ENCODE measurements around the gene AFAP1. TPM values are rescaled to one million over a fixed set of nuclear protein-coding genes. Genes with fewer than 3 reads are reported as not detected.

The AFAP1 gene
- polyA plus RNA-seq, 1 donor (not counting 4 experiments of a cell fraction or from before 2014, with no cell fraction given) = 7.6 TPM

DNA sequence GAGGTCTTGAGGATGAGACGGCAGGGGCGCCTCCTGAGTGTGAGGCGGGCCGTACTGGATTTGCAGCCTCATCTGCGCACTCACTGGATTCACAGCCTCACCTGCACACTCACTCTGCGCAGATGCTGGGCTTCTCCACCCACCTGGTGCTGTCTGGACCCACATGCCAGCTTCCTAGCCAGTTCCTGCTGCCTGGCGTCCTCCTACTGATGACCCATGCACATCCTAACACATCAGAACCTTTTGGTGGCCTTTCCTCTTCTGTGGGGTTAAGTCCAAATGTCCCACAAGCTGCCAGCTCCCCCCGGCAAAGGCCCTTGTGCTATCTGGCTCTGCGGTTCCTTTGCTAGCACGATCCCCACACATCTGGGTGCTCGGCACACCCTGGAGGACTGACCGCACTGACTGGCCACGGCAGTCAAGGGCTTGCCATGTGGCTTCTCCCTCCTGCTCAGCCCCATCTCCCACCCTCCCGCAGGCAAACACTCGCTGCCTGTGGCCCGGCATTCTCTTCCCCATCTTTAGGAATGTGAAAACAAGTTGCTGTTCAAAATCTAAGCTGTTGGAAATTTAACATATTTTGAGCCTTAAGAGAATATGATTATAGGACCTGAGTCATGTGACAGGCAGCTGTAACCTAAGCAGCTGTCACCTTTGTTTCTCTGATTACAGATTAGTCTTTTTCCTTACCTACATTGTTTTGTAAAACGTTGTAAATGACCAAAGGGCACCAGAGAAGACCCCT, 39.4 kb upstream of the AFAP1 start:
- Histone ChIP-seq H3K4me1 (ENCODE audit: control insufficient read depth, extremely low read depth, insufficient read depth, low read length) (peaks cover 41% of the 10 kb centered on the region), H3K27me3 (ENCODE audit: control insufficient read depth, extremely low read depth, insufficient read depth, low read length) (no peaks in the 10 kb centered on the region), H3K4me2 (ENCODE audit: control insufficient read depth, extremely low read depth, insufficient read depth, low read depth, low read length) (peak overlapping the region; percentile 78), H2AFZ (ENCODE audit: control insufficient read depth, low read length) (no peak overlapping the region), H3K79me2 (ENCODE audit: control insufficient read depth, insufficient read depth, low read length) (no peaks in the 10 kb centered on the region), H4K20me1 (ENCODE audit: control insufficient read depth, extremely low read depth, insufficient read depth, low read length) (no peaks in the 10 kb centered on the region), H3K9me3 (ENCODE audit: control insufficient read depth, low read depth, low read length) (no peaks in the 10 kb centered on the region), H3K36me3 (ENCODE audit: control insufficient read depth in 2 of 2, extremely low read depth in 1 of 2, insufficient read depth in 2 of 2, low read length in 2 of 2) (no peaks in the 10 kb centered on the region), H3K27ac (ENCODE audit: control insufficient read depth, insufficient read depth, low read length) (peak overlapping the region; percentile 86), H3K9me1 (ENCODE audit: control insufficient read depth, extremely low read depth, insufficient read depth, low read length) (no peaks in the 10 kb centered on the region), H3K4me3 (ENCODE audit: control insufficient read depth in 2 of 3, extremely low read depth in 1 of 3, insufficient read depth in 2 of 3, low read depth in 1 of 3, low read length in 3 of 3) (peak overlapping the region in 1 of 3 experiments; percentile 50), H3K9ac (ENCODE audit: control insufficient read depth, extremely low read depth, insufficient read depth, low read length) (peak overlapping the region; percentile 68)
- no peak for TF ChIP-seq EZH2 (IDR thresholded peaks at IDR 0.05; ENCODE audit: low read length)
- TF ChIP-seq CTCF (optimal IDR thresholded peaks at IDR 0.05 in 1 of 3, IDR thresholded peaks at IDR 0.05 in 1 of 3, conservative IDR thresholded peaks at IDR 0.05 in 1 of 3; ENCODE audit: extremely low read depth in 1 of 3, insufficient read depth in 2 of 3, low read length in 3 of 3) = no peak
- DNase-seq (ENCODE audit: low read depth, low spot score) (no peak), FAIRE-seq (peak; percentile 60)
- dilution Hi-C loops (cut with MboI; ENCODE audit: extremely low pct_ligation_motif_present, low sequenced_read_pairs) = no loop called here

DNA sequence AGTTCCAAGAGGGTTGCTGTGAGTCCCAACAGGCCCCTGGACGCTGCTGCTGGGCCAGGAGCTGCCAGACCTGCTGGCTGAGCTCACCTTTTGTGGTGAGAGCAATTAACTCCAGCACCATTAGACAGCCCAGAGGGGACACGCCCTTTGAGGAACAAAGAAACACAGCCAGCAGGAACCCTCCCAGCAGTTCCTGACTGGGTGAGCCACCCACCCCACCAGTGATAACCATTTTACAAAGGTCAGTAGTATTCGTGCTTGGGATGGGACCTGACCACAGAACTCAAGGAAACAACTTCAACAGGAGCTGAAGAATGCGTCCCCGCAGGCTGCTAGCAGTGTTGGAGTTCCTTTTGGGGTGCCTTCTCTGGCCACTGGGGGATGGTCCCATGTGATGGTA, 38.8 kb upstream of the AFAP1 start:
- H3K4me2 ChIP-seq (ENCODE audit: control insufficient read depth, extremely low read depth, insufficient read depth, low read depth, low read length) = peak overlapping the region; percentile 78
- H4K20me1 ChIP-seq (ENCODE audit: control insufficient read depth, extremely low read depth, insufficient read depth, low read length) = no peaks in the 10 kb centered on the region
- no peaks in the 10 kb centered on the region for H3K79me2 ChIP-seq (ENCODE audit: control insufficient read depth, insufficient read depth, low read length)
- TF ChIP-seq EZH2 (IDR thresholded peaks at IDR 0.05; ENCODE audit: low read length) = no peak
- TF ChIP-seq CTCF (optimal IDR thresholded peaks at IDR 0.05 in 1 of 3, IDR thresholded peaks at IDR 0.05 in 1 of 3, conservative IDR thresholded peaks at IDR 0.05 in 1 of 3; ENCODE audit: extremely low read depth in 1 of 3, insufficient read depth in 2 of 3, low read length in 3 of 3) = no peak
- peak overlapping the region; percentile 68 for H3K9ac ChIP-seq (ENCODE audit: control insufficient read depth, extremely low read depth, insufficient read depth, low read length)
- H3K27me3 ChIP-seq (ENCODE audit: control insufficient read depth, extremely low read depth, insufficient read depth, low read length) = no peaks in the 10 kb centered on the region
- peak overlapping the region; percentile 86 for H3K27ac ChIP-seq (ENCODE audit: control insufficient read depth, insufficient read depth, low read length)
- DNase-seq (ENCODE audit: low read depth, low spot score) (peak; percentile 92), FAIRE-seq (peak; percentile 99)
- H3K9me3 ChIP-seq (ENCODE audit: control insufficient read depth, low read depth, low read length) = no peaks in the 10 kb centered on the region
- H3K4me3 ChIP-seq (ENCODE audit: control insufficient read depth in 2 of 3, extremely low read depth in 1 of 3, insufficient read depth in 2 of 3, low read depth in 1 of 3, low read length in 3 of 3) = peak overlapping the region in 1 of 3 experiments; percentile 50
- H2AFZ ChIP-seq (ENCODE audit: control insufficient read depth, low read length) = no peak overlapping the region
- dilution Hi-C loops (cut with MboI; ENCODE audit: extremely low pct_ligation_motif_present, low sequenced_read_pairs) = no loop called here
- H3K9me1 ChIP-seq (ENCODE audit: control insufficient read depth, extremely low read depth, insufficient read depth, low read length) = no peaks in the 10 kb centered on the region
- no peaks in the 10 kb centered on the region for H3K36me3 ChIP-seq (ENCODE audit: control insufficient read depth in 2 of 2, extremely low read depth in 1 of 2, insufficient read depth in 2 of 2, low read length in 2 of 2)
- peaks cover 47% of the 10 kb centered on the region for H3K4me1 ChIP-seq (ENCODE audit: control insufficient read depth, extremely low read depth, insufficient read depth, low read length)
